ENCODE data around the gene SUPT7L. TPM values are rescaled to one million over a fixed set of nuclear protein-coding genes. Genes with fewer than 3 reads are reported as not detected.
A peak's percentile ranks its signal among the peaks of the same experiment; 100 is the strongest.
"Not testable (repeated sequence)": the region's sequence is repeated elsewhere in the genome, so short reads cannot be mapped to it uniquely, and the experiment has no call there.

SUPT7L gene
- total RNA-seq, 2 experiments from 2014 or later = 27.8 to 29.7 TPM

GRCh38 chr2:27652790-27653189 lies 10.6 kb downstream of the SUPT7L start:
- DNase-seq = no peak
- Mint-ChIP-seq H3K36me3 (ENCODE audit: low read depth) (peaks cover 28% of the 10 kb centered on the region), H3K9me3 (no peaks in the 10 kb centered on the region), H3K4me1 (ENCODE audit: low read depth) (peaks cover 24% of the 10 kb centered on the region), H3K27ac (peak overlapping the region; percentile 41), H3K27me3 (ENCODE audit: low read depth) (no peaks in the 10 kb centered on the region), H3K4me3 (no peak overlapping the region)
- intact Hi-C loops (cut with micrococcal nuclease) = loop anchor here (1.0 kb wide), 1 partner anchor 14 kb away; no protein-coding TSS in a partner anchor
- CTCF ChIA-PET = interaction anchor here (0.8 kb wide), 1 partner anchor 62 kb away, joined by 3 read pairs; no protein-coding TSS in a partner anchor

- Mint-ChIP-seq H3K9me3 (no peaks in the 10 kb centered on the region), H3K36me3 (ENCODE audit: low read depth) (peaks cover 31% of the 10 kb centered on the region), H3K27me3 (ENCODE audit: low read depth) (no peaks in the 10 kb centered on the region), H3K4me3 (no peak overlapping the region), H3K4me1 (ENCODE audit: low read depth) (peaks cover 24% of the 10 kb centered on the region), H3K27ac (peak overlapping the region; percentile 41)
- intact Hi-C loops (cut with micrococcal nuclease) = loop anchor here (1.0 kb wide), 1 partner anchor 14 kb away; no protein-coding TSS in a partner anchor
- CTCF ChIA-PET = interaction anchor here (0.5 kb wide), 1 partner anchor 91 kb away, joined by 3 read pairs; no protein-coding TSS in a partner anchor
- no peak for DNase-seq
Observed at GRCh38 chr2:27652341-27652740, 11.1 kb downstream of the SUPT7L start.

GRCh38 chr2:27651056-27651455 lies 12.4 kb downstream of the SUPT7L start:
- no peaks in the 10 kb centered on the region for H3K27me3 Mint-ChIP-seq (ENCODE audit: low read depth)
- no peak for DNase-seq
- H3K27ac Mint-ChIP-seq = no peak overlapping the region
- intact Hi-C loops (cut with micrococcal nuclease) = no loop called here
- CTCF ChIA-PET = interaction anchor here (3.7 kb wide), 1 partner anchor 32 kb away, joined by 17 read pairs; no protein-coding TSS in a partner anchor
- H3K36me3 Mint-ChIP-seq (ENCODE audit: low read depth) = peaks cover 28% of the 10 kb centered on the region
- no peak overlapping the region for H3K4me3 Mint-ChIP-seq
- no peaks in the 10 kb centered on the region for H3K9me3 Mint-ChIP-seq
- H3K4me1 Mint-ChIP-seq (ENCODE audit: low read depth) = peaks cover 24% of the 10 kb centered on the region

- H3K36me3 Mint-ChIP-seq (ENCODE audit: low read depth) = peaks cover 11% of the 10 kb centered on the region
- no peaks in the 10 kb centered on the region for H3K9me3 Mint-ChIP-seq
- peak overlapping the region; percentile 77 for H3K27ac Mint-ChIP-seq
- CTCF ChIA-PET = interaction anchor here (1.1 to 3.7 kb wide), 2 partner anchors 29 to 35 kb away, joined by 3 to 17 read pairs; no protein-coding TSS in a partner anchor
- H3K27me3 Mint-ChIP-seq (ENCODE audit: low read depth) = no peaks in the 10 kb centered on the region
- no peak for DNase-seq
- H3K4me1 Mint-ChIP-seq (ENCODE audit: low read depth) = peaks cover 4% of the 10 kb centered on the region
- H3K4me3 Mint-ChIP-seq = no peak overlapping the region
- intact Hi-C loops (cut with micrococcal nuclease) = no loop called here
Observed at GRCh38 chr2:27647737-27648136, 15.7 kb downstream of the SUPT7L start.

- Mint-ChIP-seq H3K4me1 (ENCODE audit: low read depth) (no peaks in the 10 kb centered on the region), H3K27ac (no peak overlapping the region), H3K36me3 (ENCODE audit: low read depth) (peaks cover 8% of the 10 kb centered on the region), H3K9me3 (no peaks in the 10 kb centered on the region), H3K27me3 (ENCODE audit: low read depth) (no peaks in the 10 kb centered on the region), H3K4me3 (no peak overlapping the region)
- intact Hi-C loops (cut with micrococcal nuclease) = no loop called here
- CTCF ChIA-PET = interaction anchor here (1.1 to 3.7 kb wide), 3 partner anchors 29 to 36 kb away, joined by 3 to 17 read pairs (median 6); no protein-coding TSS in a partner anchor
- no peak for DNase-seq
Observed at GRCh38 chr2:27647289-27647688, 16.1 kb downstream of the SUPT7L start.

GRCh38 chr2:27645197-27645596 lies 18.2 kb downstream of the SUPT7L start:
- Mint-ChIP-seq H3K27me3 (ENCODE audit: low read depth) (no peaks in the 10 kb centered on the region), H3K4me1 (ENCODE audit: low read depth) (no peaks in the 10 kb centered on the region), H3K36me3 (ENCODE audit: low read depth) (peaks cover 12% of the 10 kb centered on the region), H3K4me3 (no peak overlapping the region), H3K9me3 (no peaks in the 10 kb centered on the region), H3K27ac (no peak overlapping the region)
- no peak for DNase-seq
- CTCF ChIA-PET = interaction anchor here (2.2 kb wide), 1 partner anchor 38 kb away, joined by 6 read pairs; no protein-coding TSS in a partner anchor
- intact Hi-C loops (cut with micrococcal nuclease) = no loop called here

- Mint-ChIP-seq H3K36me3 (ENCODE audit: low read depth) (peaks cover 19% of the 10 kb centered on the region), H3K27ac (peak overlapping the region; percentile 19), H3K9me3 (no peaks in the 10 kb centered on the region), H3K27me3 (ENCODE audit: low read depth) (no peaks in the 10 kb centered on the region), H3K4me3 (no peak overlapping the region), H3K4me1 (ENCODE audit: low read depth) (peaks cover 20% of the 10 kb centered on the region)
- intact Hi-C loops (cut with micrococcal nuclease) = no loop called here
- CTCF ChIA-PET = interaction anchor here (2.2 kb wide), 1 partner anchor 43 kb away, joined by 7 read pairs; no protein-coding TSS in a partner anchor
- DNase-seq = no peak
Observed at GRCh38 chr2:27640722-27641245, 22.6 kb downstream of the SUPT7L start.

- peak overlapping the region; percentile 28 for H3K4me3 Mint-ChIP-seq
- no peaks in the 10 kb centered on the region for H3K9me3 Mint-ChIP-seq
- H3K36me3 Mint-ChIP-seq (ENCODE audit: low read depth) = peaks cover 34% of the 10 kb centered on the region
- H3K27me3 Mint-ChIP-seq (ENCODE audit: low read depth) = no peaks in the 10 kb centered on the region
- intact Hi-C loops (cut with micrococcal nuclease) = loop anchor here (1.0 to 2.0 kb wide), 7 partner anchors 10 to 264 kb away; partner anchors contain the start of genes IFT172 and ZNF512
- CTCF ChIA-PET = interaction anchor here (2.2 kb wide), 1 partner anchor 45 kb away, joined by 7 read pairs; no protein-coding TSS in a partner anchor
- peaks cover 20% of the 10 kb centered on the region for H3K4me1 Mint-ChIP-seq (ENCODE audit: low read depth)
- H3K27ac Mint-ChIP-seq = peak overlapping the region; percentile 92
- DNase-seq = peak; percentile 37
Observed at GRCh38 chr2:27638709-27639108, 24.7 kb downstream of the SUPT7L start.

GRCh38 chr2:27638037-27638637 lies 25.3 kb downstream of the SUPT7L start:
- no peaks in the 10 kb centered on the region for H3K27me3 Mint-ChIP-seq (ENCODE audit: low read depth)
- H3K9me3 Mint-ChIP-seq = no peaks in the 10 kb centered on the region
- CTCF ChIA-PET = interaction anchor here (0.7 kb wide), 1 partner anchor 274 kb away, joined by 4 read pairs; no protein-coding TSS in a partner anchor
- peak overlapping the region; percentile 28 for H3K4me3 Mint-ChIP-seq
- H3K27ac Mint-ChIP-seq = peak overlapping the region; percentile 92
- peaks cover 20% of the 10 kb centered on the region for H3K4me1 Mint-ChIP-seq (ENCODE audit: low read depth)
- peak; percentile 17 for DNase-seq
- peaks cover 34% of the 10 kb centered on the region for H3K36me3 Mint-ChIP-seq (ENCODE audit: low read depth)
- intact Hi-C loops (cut with micrococcal nuclease) = loop anchor here (1.0 to 2.0 kb wide), 7 partner anchors 10 to 264 kb away; partner anchors contain the start of genes IFT172 and ZNF512

GRCh38 chr2:27636766-27637165 lies 26.6 kb downstream of the SUPT7L start:
- intact Hi-C loops (cut with micrococcal nuclease) = no loop called here
- Mint-ChIP-seq H3K36me3 (ENCODE audit: low read depth) (peaks cover 36% of the 10 kb centered on the region), H3K4me1 (ENCODE audit: low read depth) (peaks cover 20% of the 10 kb centered on the region), H3K4me3 (no peak overlapping the region), H3K27me3 (ENCODE audit: low read depth) (no peaks in the 10 kb centered on the region), H3K9me3 (no peaks in the 10 kb centered on the region), H3K27ac (no peak overlapping the region)
- DNase-seq = peak; percentile 24
- CTCF ChIA-PET = no interaction called here

- no peak overlapping the region for H3K27ac Mint-ChIP-seq
- peaks cover 31% of the 10 kb centered on the region for H3K36me3 Mint-ChIP-seq (ENCODE audit: low read depth)
- H3K4me3 Mint-ChIP-seq = no peak overlapping the region
- H3K4me1 Mint-ChIP-seq (ENCODE audit: low read depth) = peaks cover 19% of the 10 kb centered on the region
- DNase-seq = no peak
- CTCF ChIA-PET = no interaction called here
- intact Hi-C loops (cut with micrococcal nuclease) = no loop called here
- no peaks in the 10 kb centered on the region for H3K9me3 Mint-ChIP-seq
- no peaks in the 10 kb centered on the region for H3K27me3 Mint-ChIP-seq (ENCODE audit: low read depth)
Observed at GRCh38 chr2:27634291-27634690, 29.1 kb downstream of the SUPT7L start.

GRCh38 chr2:27630257-27630656 lies 33.2 kb downstream of the SUPT7L start:
- H3K4me3 Mint-ChIP-seq = peak overlapping the region; percentile 17
- CTCF ChIA-PET = interaction anchor here (1.4 kb wide), 1 partner anchor 54 kb away, joined by 4 read pairs; no protein-coding TSS in a partner anchor
- H3K27me3 Mint-ChIP-seq (ENCODE audit: low read depth); intact Hi-C loops (cut with micrococcal nuclease); H3K27ac Mint-ChIP-seq; DNase-seq; H3K9me3 Mint-ChIP-seq: not testable (repeated sequence)
- peaks cover 13% of the 10 kb centered on the region for H3K4me1 Mint-ChIP-seq (ENCODE audit: low read depth)
- peaks cover 15% of the 10 kb centered on the region for H3K36me3 Mint-ChIP-seq (ENCODE audit: low read depth)
